HG02884 (cell line): ENCODE measurements around the gene MGRN1.
A peak's percentile ranks its signal among the peaks of the same experiment; 100 is the strongest.

ENCODE experiments used
- ATAC-seq: cut with Tn5 transposase; IDR thresholded peaks from one replicate; pipeline ENCODE4 v1.9.1; 2021; ENCODE audit warnings: mild to moderate bottlenecking, moderate library complexity; ENCODE audit not compliant: unreplicated experiment

MGRN1 gene

GRCh38 chr16:4603624-4604170 lies 20.9 kb upstream of the MGRN1 start:
- no peak for ATAC-seq

GRCh38 chr16:4604401-4604800 lies 20.2 kb upstream of the MGRN1 start:
- no peak for ATAC-seq

- no peak for ATAC-seq
Observed at GRCh38 chr16:4606354-4606753, 18.3 kb upstream of the MGRN1 start.

- no peak for ATAC-seq
Observed at GRCh38 chr16:4607841-4608703, 16.6 kb upstream of the MGRN1 start.

- ATAC-seq, result no peak
Observed at GRCh38 chr16:4608704-4608980, 16.0 kb upstream of the MGRN1 start.

GRCh38 chr16:4609200-4610010 lies 15.2 kb upstream of the MGRN1 start:
- no peak for ATAC-seq

GRCh38 chr16:4610011-4611005 lies 14.3 kb upstream of the MGRN1 start:
- no peak for ATAC-seq

GRCh38 chr16:4611337-4612021 lies 13.1 kb upstream of the MGRN1 start:
- ATAC-seq, result no peak

- ATAC-seq, result no peak
Observed at GRCh38 chr16:4612474-4612931, 12.1 kb upstream of the MGRN1 start.

- no peak for ATAC-seq
Observed at GRCh38 chr16:4612977-4613635, 11.5 kb upstream of the MGRN1 start.

- ATAC-seq, result no peak
Observed at GRCh38 chr16:4613636-4614570, 10.7 kb upstream of the MGRN1 start.

- peak; percentile 45 for ATAC-seq
Observed at GRCh38 chr16:4614571-4615383, 9.8 kb upstream of the MGRN1 start, which contains the start of gene UBALD1. TSS of gene UBALD1 (minus strand) at chr16:4614888. CDS start at chr16:4614797, 91 bp downstream.

GRCh38 chr16:4615384-4616046 lies 9.1 kb upstream of the MGRN1 start:
- no peak for ATAC-seq

- ATAC-seq, result peak; percentile 71
Observed at GRCh38 chr16:4616047-4616811, 8.4 kb upstream of the MGRN1 start.

GRCh38 chr16:4617880-4618279 lies 6.7 kb upstream of the MGRN1 start:
- ATAC-seq, result no peak
